ENCODE data around the gene PLXNA1.

- TF ChIP-seq GATA2 (IDR thresholded peaks at IDR 0.05; ENCODE audit: low read depth, low read length) (no peak), GATA3 (IDR thresholded peaks at IDR 0.05; ENCODE audit: low read depth, low read length) (no peak)
Observed at GRCh38 chr3:126945891-126946290, 37.0 kb upstream of the PLXNA1 start.

Data from SH-SY5Y (cell line).